KBM-7 (cell line): ENCODE results near the gene PRRC2A.

Experiments
- DNase-seq: peaks from one replicate; pipeline ENCODE4 v3.0.0-alpha.2; 2015
- in situ Hi-C: fragments of 300-500 bp; cut with MboI; formaldehyde crosslinking; loops from 2 replicates; pipeline ENCODE4 v1.14.3; 2020; ENCODE audit warnings: low sequenced_read_pairs, low pct_unique_long_range_greater_than_20kb, mixed read lengths

PRRC2A gene

GRCh38 chr6:31620586-31621319 lies at the start of gene PRRC2A:
TSS of gene PRRC2A (plus strand) at chr6:31620715. CDS start at chr6:31622790, 2,075 bp downstream.
- DNase-seq: peak; percentile 66
- in situ Hi-C loops: no loop called here

DNA sequence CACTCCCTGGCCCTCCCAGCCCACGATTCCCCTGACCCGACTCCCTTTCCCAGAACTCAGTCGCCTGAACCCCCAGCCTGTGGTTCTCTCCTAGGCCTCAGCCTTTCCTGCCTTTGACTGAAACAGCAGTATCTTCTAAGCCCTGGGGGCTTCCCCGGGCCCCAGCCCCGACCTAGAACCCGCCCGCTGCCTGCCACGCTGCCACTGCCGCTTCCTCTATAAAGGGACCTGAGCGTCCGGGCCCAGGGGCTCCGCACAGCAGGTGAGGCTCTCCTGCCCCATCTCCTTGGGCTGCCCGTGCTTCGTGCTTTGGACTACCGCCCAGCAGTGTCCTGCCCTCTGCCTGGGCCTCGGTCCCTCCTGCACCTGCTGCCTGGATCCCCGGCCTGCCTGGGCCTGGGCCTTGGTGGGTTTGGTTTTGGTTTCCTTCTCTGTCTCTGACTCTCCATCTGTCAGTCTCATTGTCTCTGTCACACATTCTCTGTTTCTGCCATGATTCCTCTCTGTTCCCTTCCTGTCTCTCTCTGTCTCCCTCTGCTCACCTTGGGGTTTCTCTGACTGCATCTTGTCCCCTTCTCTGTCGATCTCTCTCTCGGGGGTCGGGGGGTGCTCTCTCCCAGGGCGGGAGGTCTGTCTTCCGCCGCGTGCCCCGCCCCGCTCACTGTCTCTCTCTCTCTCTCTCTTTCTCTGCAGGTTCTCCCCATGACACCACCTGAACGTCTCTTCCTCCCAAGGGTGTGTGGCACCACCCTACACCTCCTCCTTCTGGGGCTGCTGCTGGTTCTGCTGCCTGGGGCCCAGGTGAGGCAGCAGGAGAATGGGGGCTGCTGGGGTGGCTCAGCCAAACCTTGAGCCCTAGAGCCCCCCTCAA lies 48.2 kb upstream of the PRRC2A start, which contains the start of gene LTA:
LTA (plus strand) TSS at position 249 of the 871 bp plus-strand sequence; CDS start at position 703, 454 bp downstream.
- DNase-seq: no peak
- in situ Hi-C loops: no loop called here

- in situ Hi-C loops: no loop called here
- no peak for DNase-seq
These were observed 47.0 kb upstream of the PRRC2A start for GRCh38 chr6:31573239-31574105.

GRCh38 chr6:31574106-31575061 lies 46.1 kb upstream of the PRRC2A start:
- in situ Hi-C loops: no loop called here
- DNase-seq: no peak

GRCh38 chr6:31575335-31575901 lies 45.1 kb upstream of the PRRC2A start, which contains the start of gene TNF:
TSS of gene TNF (plus strand) at chr6:31575565. CDS start at chr6:31575742, 177 bp downstream.
- no peak for DNase-seq

GRCh38 chr6:31575952-31576685 lies 44.4 kb upstream of the PRRC2A start:
- DNase-seq: no peak
- in situ Hi-C loops: no loop called here

More at GRCh38 chr6:31575335-31575901, 45.1 kb upstream of the PRRC2A start, which contains the start of gene TNF:
- in situ Hi-C loops: no loop called here

DNA sequence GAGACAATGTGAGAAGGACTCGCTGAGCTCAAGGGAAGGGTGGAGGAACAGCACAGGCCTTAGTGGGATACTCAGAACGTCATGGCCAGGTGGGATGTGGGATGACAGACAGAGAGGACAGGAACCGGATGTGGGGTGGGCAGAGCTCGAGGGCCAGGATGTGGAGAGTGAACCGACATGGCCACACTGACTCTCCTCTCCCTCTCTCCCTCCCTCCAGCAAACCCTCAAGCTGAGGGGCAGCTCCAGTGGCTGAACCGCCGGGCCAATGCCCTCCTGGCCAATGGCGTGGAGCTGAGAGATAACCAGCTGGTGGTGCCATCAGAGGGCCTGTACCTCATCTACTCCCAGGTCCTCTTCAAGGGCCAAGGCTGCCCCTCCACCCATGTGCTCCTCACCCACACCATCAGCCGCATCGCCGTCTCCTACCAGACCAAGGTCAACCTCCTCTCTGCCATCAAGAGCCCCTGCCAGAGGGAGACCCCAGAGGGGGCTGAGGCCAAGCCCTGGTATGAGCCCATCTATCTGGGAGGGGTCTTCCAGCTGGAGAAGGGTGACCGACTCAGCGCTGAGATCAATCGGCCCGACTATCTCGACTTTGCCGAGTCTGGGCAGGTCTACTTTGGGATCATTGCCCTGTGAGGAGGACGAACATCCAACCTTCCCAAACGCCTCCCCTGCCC lies 43.5 kb upstream of the PRRC2A start:
- in situ Hi-C loops: no loop called here
- DNase-seq: no peak

GRCh38 chr6:31577579-31577966 lies 42.9 kb upstream of the PRRC2A start:
- no peak for DNase-seq
- in situ Hi-C loops: no loop called here

DNA sequence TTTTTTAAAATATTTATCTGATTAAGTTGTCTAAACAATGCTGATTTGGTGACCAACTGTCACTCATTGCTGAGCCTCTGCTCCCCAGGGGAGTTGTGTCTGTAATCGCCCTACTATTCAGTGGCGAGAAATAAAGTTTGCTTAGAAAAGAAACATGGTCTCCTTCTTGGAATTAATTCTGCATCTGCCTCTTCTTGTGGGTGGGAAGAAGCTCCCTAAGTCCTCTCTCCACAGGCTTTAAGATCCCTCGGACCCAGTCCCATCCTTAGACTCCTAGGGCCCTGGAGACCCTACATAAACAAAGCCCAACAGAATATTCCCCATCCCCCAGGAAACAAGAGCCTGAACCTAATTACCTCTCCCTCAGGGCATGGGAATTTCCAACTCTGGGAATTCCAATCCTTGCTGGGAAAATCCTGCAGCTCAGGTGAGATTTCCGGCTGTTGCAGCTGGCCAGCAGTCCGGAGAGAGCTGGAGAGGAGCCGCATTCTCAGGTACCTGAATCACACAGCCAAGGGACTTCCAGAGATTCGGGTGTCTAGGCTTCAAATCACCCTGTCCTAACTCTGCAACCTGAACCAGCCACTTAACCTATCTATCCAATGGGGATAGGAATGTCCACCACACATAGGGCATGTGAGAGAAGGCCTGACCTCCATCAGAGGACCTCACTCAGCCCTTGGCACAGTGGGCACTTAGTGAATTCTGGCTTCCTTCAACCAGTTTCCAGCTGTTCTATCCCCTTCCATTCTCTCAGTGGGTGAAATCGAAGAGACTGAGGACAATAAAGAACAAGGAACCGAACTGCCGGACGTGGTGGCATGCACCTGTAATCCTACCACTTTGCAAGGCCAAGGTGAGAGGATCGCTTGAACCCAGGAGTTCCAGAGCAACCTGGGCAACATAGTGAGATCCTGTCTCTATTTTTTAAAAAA lies 42.1 kb upstream of the PRRC2A start:
- DNase-seq: no peak
- in situ Hi-C loops: no loop called here

GRCh38 chr6:31579119-31579505 lies 41.4 kb upstream of the PRRC2A start:
- in situ Hi-C loops: no loop called here
- no peak for DNase-seq

- DNase-seq: no peak
- in situ Hi-C loops: no loop called here
These were observed 40.7 kb upstream of the PRRC2A start for GRCh38 chr6:31579546-31580437.

- DNase-seq: no peak
- in situ Hi-C loops: no loop called here
These were observed 40.1 kb upstream of the PRRC2A start for GRCh38 chr6:31580438-31580740.

GRCh38 chr6:31580807-31581433 lies 39.6 kb upstream of the PRRC2A start:
- in situ Hi-C loops: no loop called here
- peak; percentile 88 for DNase-seq

- in situ Hi-C loops: no loop called here
- no peak for DNase-seq
These were observed 38.9 kb upstream of the PRRC2A start for GRCh38 chr6:31581434-31582229.
